Measurements from ENCODE around the gene CDC25B.

DNA sequence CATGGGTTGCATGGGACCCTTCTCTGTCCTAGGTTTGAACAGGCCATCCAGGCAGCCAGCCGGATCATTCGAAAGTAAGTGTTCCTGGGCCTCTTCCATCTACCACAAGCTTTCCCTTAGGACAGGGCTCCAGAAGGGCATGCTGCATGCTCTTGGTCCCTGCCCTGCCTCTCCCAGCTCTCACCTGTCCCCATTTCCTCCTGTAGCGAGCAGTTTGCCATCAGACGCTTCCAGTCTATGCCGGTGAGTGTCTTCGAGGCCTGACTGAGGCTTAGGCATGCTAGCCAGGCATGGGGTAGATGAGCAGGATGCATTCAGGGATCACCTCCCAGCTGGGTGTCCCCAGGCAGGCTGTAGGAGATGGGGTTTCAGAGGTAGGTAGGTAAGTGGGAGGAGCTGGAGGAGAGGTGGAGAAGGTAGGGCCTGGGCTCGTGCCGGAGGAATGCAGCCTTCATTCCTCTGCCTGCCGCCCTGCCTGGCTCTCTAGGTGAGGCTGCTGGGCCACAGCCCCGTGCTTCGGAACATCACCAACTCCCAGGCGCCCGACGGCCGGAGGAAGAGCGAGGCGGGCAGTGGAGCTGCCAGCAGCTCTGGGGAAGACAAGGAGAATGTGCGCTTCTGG lies 4.3 kb downstream of the CDC25B start:
- TF ChIP-seq EZH2 (IDR thresholded peaks at IDR 0.05; ENCODE audit: low read depth): no peak
- TF ChIP-seq, protein P1, sequence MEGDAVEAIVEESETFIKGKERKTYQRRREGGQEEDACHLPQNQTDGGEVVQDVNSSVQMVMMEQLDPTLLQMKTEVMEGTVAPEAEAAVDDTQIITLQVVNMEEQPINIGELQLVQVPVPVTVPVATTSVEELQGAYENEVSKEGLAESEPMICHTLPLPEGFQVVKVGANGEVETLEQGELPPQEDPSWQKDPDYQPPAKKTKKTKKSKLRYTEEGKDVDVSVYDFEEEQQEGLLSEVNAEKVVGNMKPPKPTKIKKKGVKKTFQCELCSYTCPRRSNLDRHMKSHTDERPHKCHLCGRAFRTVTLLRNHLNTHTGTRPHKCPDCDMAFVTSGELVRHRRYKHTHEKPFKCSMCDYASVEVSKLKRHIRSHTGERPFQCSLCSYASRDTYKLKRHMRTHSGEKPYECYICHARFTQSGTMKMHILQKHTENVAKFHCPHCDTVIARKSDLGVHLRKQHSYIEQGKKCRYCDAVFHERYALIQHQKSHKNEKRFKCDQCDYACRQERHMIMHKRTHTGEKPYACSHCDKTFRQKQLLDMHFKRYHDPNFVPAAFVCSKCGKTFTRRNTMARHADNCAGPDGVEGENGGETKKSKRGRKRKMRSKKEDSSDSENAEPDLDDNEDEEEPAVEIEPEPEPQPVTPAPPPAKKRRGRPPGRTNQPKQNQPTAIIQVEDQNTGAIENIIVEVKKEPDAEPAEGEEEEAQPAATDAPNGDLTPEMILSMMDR (conservative IDR thresholded peaks at IDR 0.05): no peak

Measured in PC-9 (cell line).